ENCODE measurements around the gene B3GNT2.
"Not testable (repeated sequence)": the region's sequence is repeated elsewhere in the genome, so short reads cannot be mapped to it uniquely, and the experiment has no call there.

Gene B3GNT2

GRCh38 chr2:62195421-62196277, at the start of gene B3GNT2:
Gene B3GNT2 (plus strand): TSS chr2:62196115. CDS start chr2:62222221, 26,106 bp downstream.
- DNase-seq = peak; percentile 80

GRCh38 chr2:62146790-62147189, 49.1 kb upstream of the B3GNT2 start:
- DNase-seq = not testable (repeated sequence)

GRCh38 chr2:62147610-62148301, 48.2 kb upstream of the B3GNT2 start:
- no peak for DNase-seq

GRCh38 chr2:62149708-62150107, 46.2 kb upstream of the B3GNT2 start:
- peak; percentile 26 for DNase-seq

DNA sequence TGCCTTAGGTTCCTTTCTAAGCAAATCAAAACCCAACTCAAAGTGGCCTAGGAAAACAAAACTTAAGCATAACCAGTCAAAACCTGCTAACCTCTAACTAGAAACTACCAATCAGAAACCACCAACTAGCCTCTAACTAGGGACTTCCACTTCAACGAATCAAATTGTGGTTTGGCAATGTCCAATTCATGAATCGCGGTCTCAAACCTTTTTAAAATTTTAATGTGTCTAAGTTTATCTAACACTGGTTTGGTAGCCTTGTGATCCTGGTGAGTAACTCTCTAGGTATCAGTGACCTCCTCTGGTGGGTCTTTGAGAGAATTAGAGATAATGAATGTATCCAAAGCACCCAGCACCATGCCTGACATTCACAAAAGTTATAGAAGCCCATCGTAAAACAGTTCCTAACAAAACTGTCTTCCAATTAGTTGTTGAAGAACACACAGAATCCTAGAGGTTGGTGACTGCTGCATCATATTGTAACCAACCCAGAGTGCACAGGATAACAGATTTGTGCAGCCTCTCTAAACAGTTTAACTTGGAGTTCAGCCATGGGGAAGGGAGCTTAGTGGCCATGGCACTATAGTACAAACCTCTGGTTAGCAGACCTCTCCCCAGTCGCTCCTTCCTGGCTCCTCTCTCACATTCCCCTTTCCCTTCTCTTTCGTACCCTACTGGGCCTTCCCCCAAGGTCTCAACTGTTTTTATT, 45.2 kb upstream of the B3GNT2 start:
- DNase-seq = no peak

DNA sequence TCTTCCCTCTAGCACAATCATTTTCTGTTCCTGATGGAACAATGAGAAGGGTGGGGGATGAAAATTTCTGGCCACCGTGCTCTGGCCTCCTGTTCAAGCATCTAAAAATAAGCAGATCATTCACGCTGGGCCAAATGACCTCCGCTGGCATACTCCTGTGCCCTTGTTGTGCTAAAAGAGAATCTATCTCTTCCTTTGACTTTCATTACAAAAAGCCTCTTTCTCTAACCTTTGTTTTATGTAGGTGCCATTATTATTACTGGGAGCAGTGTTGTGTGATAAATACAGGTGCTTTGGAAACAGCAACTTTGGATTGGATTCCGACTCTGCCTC, 44.6 kb upstream of the B3GNT2 start:
- DNase-seq = no peak

DNA sequence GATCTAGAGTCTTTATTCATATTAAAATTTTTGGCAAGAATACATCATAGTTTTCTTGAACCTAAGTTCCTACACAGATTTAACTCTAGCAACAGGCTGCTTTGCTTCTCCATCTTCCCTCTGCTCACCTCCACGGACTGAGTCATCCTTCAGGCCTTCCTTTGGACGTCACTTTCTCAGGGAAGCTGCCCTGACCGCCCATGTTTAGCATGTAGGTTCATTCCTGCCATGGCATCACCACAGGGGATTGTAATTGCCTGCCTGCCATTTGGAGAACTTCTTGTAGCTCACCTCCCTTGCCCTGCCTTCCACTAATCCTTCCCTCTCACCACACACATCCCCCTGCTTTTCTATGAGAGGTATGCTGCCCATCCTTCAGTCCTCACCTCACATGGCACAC, 43.9 kb upstream of the B3GNT2 start:
- no peak for DNase-seq

DNA sequence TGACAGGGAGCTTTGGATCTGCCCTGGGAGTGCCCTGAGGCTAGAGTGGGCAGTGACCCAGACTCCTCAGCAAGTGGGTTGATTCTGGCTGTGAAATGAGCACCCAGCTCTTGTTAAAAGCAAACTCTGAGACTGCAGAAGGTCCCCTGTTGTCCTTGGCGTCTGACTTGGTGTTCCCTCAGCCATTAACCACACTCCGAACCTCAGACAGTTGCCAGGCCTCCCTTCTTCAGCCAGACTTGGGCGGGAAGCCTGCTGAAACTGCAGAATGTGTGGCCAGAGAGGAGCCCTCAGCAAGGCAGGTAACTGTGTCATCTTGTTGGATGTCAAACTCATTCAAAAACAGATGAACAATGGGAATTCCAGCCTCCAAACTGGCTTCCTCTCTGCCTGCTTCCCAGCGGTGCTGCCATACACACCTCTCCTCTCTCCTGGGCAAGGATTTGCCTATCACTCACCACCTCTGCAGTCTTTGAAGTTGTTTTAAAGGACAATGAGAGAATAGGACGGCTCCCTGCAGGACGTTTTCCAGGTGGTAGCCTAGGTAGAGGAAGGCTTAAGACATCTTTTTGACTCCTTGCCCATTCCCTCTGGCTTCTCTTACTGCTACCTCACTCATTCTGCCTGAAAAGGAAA, 38.9 kb upstream of the B3GNT2 start:
- no peak for DNase-seq

DNA sequence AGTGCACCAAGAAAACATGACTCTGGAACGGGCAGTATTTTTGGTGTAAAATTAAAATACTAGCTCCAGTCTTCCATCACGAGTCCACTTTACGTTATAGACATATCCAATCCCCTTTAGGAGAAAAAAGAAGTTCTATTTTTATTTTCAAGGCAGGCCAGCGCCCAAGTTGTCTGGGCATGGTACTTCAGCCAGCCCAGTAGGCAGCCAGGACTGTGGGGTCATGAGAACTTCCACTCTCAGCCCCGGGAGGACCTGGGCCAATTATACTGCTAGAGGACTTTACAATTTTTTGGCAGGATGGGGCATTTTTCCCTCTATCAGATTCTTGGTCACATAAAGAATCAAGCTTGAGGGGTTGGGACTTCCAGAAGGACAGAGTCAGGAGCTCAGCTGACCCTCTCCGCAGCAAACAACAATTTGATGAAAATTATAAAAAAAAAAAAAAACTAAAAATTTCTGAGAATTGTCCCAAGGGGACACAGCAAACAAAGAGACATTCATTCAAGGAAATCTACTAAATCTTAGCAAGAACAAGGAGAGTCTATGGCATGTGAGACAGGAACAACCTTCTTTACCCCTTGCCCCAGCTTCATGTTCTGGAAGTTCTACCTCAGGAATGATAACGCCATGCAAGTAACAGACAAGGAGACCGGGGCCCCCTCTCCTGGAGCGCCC, 37.3 kb upstream of the B3GNT2 start:
- no peak for DNase-seq

GRCh38 chr2:62160691-62161090, 35.2 kb upstream of the B3GNT2 start:
- not testable (repeated sequence) for DNase-seq

GRCh38 chr2:62163106-62163831, 32.6 kb upstream of the B3GNT2 start:
- no peak for DNase-seq

- no peak for DNase-seq
Observed at GRCh38 chr2:62163834-62164233, 32.1 kb upstream of the B3GNT2 start.

- no peak for DNase-seq
Observed at GRCh38 chr2:62175728-62176127, 20.2 kb upstream of the B3GNT2 start.

- no peak for DNase-seq
Observed at GRCh38 chr2:62176801-62177200, 19.1 kb upstream of the B3GNT2 start.

- no peak for DNase-seq
Observed at GRCh38 chr2:62177392-62178049, 18.4 kb upstream of the B3GNT2 start.

- no peak for DNase-seq
Observed at GRCh38 chr2:62178741-62179271, 17.1 kb upstream of the B3GNT2 start.

DNA sequence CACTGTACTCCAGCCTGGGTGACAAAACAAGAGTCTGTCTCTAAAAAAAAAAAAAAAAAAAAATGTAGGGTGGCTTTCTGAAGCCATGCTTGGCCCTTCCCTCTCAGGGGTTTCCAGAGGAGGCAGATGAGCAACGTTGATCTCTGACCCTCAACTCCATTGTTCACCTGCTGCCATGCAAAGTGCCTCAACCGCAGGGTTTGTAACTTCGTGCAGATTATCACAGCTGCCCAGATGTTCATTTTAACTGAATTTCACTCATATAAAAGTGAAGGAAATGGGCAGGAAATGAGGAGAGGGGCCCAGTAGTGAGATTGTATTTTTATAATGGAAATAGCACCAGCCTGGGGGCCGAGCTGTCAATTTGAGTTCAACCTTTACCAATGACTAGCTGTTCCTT, 14.9 kb upstream of the B3GNT2 start:
- DNase-seq = no peak

DNA sequence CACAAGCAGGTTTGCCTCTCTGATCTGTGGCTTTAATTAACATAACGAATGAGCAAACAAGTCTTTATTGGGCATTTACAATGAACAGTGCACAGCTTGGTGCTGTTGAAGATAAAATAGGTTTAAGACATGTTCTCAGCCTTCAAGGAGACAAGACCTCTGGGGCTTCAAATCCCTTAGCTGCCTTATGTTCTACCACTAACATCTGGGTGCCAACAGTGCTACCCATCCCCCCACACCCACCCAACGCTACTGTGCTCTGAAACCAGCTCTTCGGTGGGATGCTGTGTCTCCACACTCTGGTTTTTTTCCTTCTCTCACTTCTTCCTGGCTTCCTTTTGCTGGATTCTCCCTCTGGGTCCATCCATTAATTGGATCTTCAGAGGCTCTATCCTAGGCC, 14.1 kb upstream of the B3GNT2 start:
- DNase-seq = no peak

DNA sequence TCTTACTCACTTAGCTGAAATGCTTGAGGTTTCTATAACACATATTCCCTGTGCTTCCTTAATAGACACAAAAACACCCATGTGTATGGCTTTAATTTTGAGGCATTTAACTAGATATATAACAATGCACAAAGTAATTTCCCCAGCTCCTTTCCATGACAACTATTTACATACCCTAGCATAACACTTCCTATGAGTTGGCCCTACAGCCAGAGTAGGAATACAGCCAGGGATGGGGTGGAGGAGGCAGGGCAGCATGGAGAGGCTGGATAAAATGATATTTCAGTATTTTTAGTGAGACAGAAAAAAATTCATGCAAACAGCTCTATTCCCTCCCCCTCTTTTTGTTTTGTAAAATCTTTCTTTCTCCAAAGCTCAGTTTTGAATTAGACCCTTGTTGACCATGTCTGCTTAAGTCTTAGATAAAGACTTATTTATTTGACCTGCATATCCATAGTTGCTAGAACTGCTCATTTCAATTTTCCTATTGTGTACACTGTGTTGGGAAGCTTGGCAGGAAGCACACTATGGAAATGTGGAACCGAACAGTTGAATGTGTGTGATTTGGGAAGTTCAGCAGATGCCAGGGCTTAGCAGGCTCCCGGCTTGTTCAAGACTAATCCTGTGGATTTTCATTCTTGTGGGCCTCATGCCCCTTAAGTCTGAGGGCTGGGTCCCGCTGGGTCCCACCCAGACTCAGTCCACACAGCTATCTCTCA, 11.2 kb upstream of the B3GNT2 start:
- no peak for DNase-seq

GRCh38 chr2:62185475-62186155, 10.3 kb upstream of the B3GNT2 start:
- DNase-seq = no peak

Measured in activated CD4-positive, alpha-beta T cell treated with anti-CD3 and anti-CD28 coated beads, Interleukin-2, amount 50 U/mL, for 16 hours (primary cell).